HG02943 (cell line): Measurements from ENCODE around the gene CTDP1.
"Not testable (repeated sequence)": the region's sequence is repeated elsewhere in the genome, so short reads cannot be mapped to it uniquely, and the experiment has no call there.

Source experiments
- ATAC-seq: cut with Tn5 transposase; IDR thresholded peaks from one replicate; pipeline ENCODE4 v1.9.1; 2021; ENCODE audit warnings: mild to moderate bottlenecking, low read depth, moderate library complexity; ENCODE audit not compliant: unreplicated experiment

The CTDP1 gene

GRCh38 chr18:79681484-79682387 lies 2.1 kb downstream of the CTDP1 start:
- ATAC-seq, result no peak

- no peak for ATAC-seq
Measured at GRCh38 chr18:79682481-79682880, 2.9 kb downstream of the CTDP1 start.

- ATAC-seq, result no peak
Measured at GRCh38 chr18:79682894-79683625, 3.5 kb downstream of the CTDP1 start.

GRCh38 chr18:79683626-79684282 lies 4.2 kb downstream of the CTDP1 start:
- ATAC-seq, result no peak

GRCh38 chr18:79684283-79684631 lies 4.7 kb downstream of the CTDP1 start:
- no peak for ATAC-seq

- ATAC-seq, result no peak
Measured at GRCh38 chr18:79684787-79685186, 5.2 kb downstream of the CTDP1 start.

DNA sequence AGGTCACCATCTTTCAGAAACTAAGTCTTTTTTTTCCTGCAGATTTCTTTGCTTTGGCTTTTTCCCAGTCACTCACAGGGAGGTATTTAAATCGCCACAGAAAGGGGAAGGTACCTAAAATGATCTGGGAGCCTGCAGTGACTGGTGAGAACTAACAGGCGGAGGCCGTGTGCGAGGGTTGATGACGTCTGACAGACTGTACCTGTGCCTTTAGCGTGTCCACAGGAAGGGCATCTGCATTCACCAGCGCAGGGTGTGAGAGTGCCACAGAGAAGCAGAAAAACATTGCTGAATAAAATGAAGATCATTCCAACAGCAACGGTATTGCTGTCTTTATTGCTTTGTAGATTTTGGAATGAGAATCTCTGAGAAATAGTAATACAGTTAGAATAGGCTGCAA lies 5.7 kb downstream of the CTDP1 start:
- ATAC-seq, result no peak

- no peak for ATAC-seq
Measured at GRCh38 chr18:79685971-79686370, 6.4 kb downstream of the CTDP1 start.

DNA sequence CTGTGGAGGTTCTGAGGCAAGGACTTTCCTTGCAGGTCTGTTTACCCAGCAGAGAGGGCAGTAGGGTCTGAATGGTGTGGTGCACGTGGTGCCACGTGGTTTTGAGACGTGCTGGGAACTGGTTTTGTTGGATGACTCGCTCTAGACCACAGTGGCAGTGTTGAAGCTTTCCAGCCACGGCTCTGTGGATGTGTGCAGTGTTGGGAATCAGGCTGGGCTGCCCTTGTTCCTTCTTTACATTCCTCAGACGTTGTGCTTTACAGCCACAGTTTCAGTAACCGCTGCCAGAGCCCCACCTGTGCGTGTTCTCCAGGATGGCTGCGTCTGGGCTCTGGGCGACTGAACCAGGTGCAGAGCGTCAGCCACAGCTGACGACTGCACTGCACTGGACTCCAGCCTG lies 8.2 kb downstream of the CTDP1 start:
- ATAC-seq, result no peak

DNA sequence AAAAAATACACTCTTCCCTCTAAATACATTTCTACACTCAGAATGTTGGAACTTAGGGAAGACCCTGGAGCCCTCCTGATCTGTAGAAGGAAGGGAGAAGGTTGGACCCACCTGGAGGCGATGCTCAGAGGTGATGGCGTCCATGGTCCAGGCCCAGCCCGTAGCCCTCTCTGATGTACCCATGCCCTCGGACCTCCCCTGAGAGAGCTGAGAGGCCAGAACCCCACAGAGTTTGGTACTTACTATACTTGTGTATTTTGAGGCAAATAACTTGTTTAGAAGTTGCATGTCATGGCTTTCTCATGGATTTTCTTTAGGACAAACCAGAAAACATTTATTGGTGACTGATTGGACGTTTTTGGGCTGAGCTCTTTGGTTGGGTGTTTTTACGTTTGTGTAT lies 10.5 kb downstream of the CTDP1 start:
- ATAC-seq, result no peak

DNA sequence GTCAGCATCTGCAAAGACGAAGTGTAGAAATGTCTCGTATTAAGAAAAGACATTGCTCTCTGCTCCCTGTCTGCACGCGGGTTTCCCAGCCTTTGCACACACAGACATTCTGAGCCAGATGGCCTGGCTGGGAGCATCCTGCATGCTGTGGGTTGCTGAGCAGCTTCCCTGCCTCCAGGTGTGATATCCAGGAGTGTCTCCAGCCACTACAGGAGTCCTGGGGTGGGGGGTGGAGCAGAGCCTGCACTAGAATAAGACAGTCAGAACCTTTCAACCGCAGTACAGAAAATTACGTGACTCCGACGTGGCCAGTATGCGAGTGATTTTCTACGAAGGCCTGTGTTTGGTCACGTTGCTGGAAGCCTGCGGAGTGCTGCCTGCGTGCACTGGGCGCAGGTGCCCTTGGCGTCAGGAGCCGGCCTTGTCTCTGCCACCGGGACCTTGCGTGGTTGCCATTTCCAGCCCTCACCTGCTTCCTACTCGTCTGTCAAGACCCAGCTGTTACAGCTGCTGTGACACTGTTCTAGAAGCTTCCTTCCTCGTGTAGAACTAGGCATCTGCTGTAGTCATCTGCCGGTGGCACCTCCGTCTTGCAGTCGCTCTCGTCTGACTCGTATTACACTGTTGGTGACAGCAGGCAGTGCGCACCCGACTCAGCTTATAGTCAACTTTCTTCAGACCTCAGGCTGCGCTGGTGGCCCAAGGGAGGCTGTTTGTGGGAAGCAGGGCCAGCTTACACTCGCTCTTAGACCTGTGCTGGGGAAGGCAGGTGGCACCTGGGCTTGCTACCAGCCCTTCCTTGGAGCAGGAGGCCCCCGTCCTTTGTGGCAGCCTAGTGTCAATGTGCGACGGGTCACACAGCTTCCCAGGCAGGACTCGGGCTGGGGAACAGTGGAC lies 11.2 kb downstream of the CTDP1 start:
- ATAC-seq, result no peak

- no peak for ATAC-seq
Measured at GRCh38 chr18:79692056-79692455, 12.5 kb downstream of the CTDP1 start.

DNA sequence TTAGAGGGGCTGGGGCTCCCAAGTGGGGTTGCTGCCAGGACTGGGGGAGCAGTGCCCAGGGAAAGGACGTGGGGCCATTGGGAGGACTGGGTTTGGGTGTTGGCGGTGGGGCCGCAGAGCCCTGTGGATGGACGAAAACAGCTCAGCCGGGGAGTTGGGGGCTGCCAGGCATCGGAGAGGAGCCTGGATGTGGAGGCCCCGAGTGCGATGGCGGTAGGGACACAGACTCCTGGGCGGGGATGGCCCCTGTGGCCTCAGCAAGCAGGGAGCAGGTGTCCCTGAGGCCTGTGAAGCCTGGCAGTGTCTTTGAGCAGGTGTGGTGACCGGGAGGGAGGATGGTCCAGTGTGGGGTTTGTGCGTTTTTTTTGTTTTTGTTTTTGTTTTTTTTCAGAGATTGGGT lies 13.3 kb downstream of the CTDP1 start:
- ATAC-seq, result no peak

DNA sequence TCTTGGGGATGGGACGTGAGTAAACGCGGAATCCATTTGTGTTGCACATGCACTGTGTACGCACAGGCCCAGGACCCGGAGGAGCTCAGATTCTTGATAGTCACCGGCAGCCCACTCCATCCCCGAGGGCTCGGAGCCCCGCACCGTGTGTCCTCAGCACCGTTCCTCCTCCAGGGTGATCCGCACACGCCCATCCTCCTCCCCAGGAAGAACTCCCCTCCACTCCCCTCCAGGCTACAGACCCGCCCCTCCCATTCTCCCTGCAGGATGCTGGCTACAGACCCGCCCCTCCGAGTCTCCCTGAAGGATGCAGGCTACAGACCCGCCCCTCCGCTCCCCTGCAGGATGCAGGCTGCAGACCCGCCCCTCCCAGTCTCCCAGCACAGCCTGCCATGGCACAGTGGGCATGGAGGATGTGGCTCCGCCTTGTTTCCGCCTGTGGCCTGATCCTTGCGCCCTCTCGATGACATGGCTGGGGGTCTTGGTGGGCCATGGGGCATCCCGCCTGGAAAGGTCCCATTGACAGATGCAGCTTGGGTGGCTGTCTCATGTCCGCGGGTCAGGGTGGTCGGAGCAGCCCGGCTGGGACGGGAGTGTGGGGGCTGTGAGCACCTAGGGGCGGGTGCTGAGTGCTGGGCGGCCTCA lies 14.1 kb downstream of the CTDP1 start:
- ATAC-seq, result no peak

GRCh38 chr18:79694206-79694894 lies 14.7 kb downstream of the CTDP1 start:
- not testable (repeated sequence) for ATAC-seq

DNA sequence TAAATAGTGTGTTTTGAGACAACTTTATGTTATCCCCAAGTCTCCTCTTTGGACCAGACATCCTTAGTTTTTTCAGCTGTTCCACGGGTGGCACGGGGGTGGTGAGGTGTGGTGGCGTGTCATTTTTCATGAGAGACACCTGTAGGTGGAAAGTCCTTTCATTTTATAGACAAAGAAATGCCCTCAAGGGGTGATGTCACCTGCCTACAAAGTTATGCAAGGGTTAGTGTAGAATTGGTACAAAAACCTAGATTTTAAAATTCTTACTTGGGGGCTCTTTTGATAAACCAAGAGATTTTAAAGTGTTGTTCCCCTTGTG lies 15.3 kb downstream of the CTDP1 start:
- no peak for ATAC-seq

DNA sequence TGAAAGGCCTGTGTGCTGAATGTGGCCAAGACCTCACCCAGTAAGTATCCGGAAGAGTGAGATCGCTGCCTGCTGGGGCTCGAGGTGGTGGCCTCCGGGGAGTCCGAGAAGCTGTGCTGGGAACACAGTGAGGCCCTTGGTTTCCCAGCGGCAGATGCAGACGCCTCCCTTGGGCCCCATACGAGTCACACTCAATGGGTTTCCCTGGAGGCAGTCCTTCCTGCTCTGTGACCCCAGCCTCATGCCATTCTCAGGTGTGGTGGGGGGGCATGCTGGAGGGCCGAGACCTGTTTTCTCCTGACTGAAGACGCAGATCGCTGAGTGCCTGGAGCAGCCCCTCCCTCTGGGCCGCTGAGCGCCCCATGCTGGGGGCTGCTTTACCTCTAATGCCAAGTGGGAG lies 15.7 kb downstream of the CTDP1 start:
- ATAC-seq, result no peak

GRCh38 chr18:79695856-79696850 lies 16.6 kb downstream of the CTDP1 start:
- no peak for ATAC-seq
